H1 (cell line): ENCODE data around the gene NPHP4. TPM values are rescaled to one million over a fixed set of nuclear protein-coding genes. Genes with fewer than 3 reads are reported as not detected.

Source experiments
- BACH1 ChIP-seq: IDR thresholded peaks from 2 replicates; pipeline ENCODE4 v1.6.1; 2012; ENCODE audit warnings: low read length, improper control_type of control experiment
- BCL11A ChIP-seq, 2 experiments: IDR thresholded peaks; one replicate each; pipeline ENCODE4 v1.6.1; 2011; ENCODE audit warnings: low read depth in 2 of 2, low read length in 2 of 2, mild to moderate bottlenecking in 2 of 2
- CTBP2 ChIP-seq: IDR thresholded peaks from 2 replicates; pipeline ENCODE4 v1.7.0; 2011; ENCODE audit warnings: borderline replicate concordance, mild to moderate bottlenecking, moderate library complexity, mixed read lengths, low read length; ENCODE audit not compliant: insufficient read depth, insufficient read length
- KDM5A ChIP-seq: fragments of 200-600 bp; IDR thresholded peaks from 2 replicates; pipeline ENCODE4 v1.7.1; 2012; ENCODE audit warnings: mild to moderate bottlenecking, low read length, inconsistent platforms, mixed read lengths
- RAD21 ChIP-seq, 2 experiments: IDR thresholded peaks in 1 of 2; conservative IDR thresholded peaks in 1 of 2; 2 replicates each; pipeline ENCODE4 v1.6.1; 2011; ENCODE audit warnings: low read depth in 2 of 2, low read length in 2 of 2, improper control_type of control experiment in 1 of 2, inconsistent platforms in 1 of 2, mild to moderate bottlenecking in 1 of 2, moderate library complexity in 1 of 2
- RFX5 ChIP-seq: IDR thresholded peaks from 2 replicates; pipeline ENCODE4 v1.6.1; 2011; ENCODE audit warnings: low read depth, low read length, improper control_type of control experiment, borderline replicate concordance
- SIN3A ChIP-seq, 2 experiments: IDR thresholded peaks in 1 of 2; conservative IDR thresholded peaks in 1 of 2; 2 replicates each; pipeline ENCODE4 v1.6.1; 2011 to 2012; ENCODE audit warnings: low read length in 2 of 2, improper control_type of control experiment in 1 of 2, low read depth in 1 of 2, mild to moderate bottlenecking in 1 of 2
- SP4 ChIP-seq: IDR thresholded peaks from 2 replicates; pipeline ENCODE4 v1.6.1; 2012; ENCODE audit warnings: low read length, inconsistent platforms
- TEAD4 ChIP-seq: IDR thresholded peaks from 2 replicates; pipeline ENCODE4 v1.6.1; 2012; ENCODE audit warnings: low read depth, low read length, inconsistent platforms, mixed read lengths
- polyA plus RNA-seq, 7 experiments: library from polyadenylated mRNA; depleted of rRNA in 3 of 7; stranded (reverse) in 5 of 7; unstranded in 2 of 7; fragments of >200 nt in 5 of 7; fragments of 200-250 nt in 2 of 7; gene quantifications; 1 replicate in 5 of 7; 2 replicates in 1 of 7; 4 replicates in 1 of 7; pipeline versions ENCODE4 v1.2.1 to v1.2.3, GENCODE V29; 2011 to 2013; ENCODE audit warnings: missing spikeins in 2 of 7, mixed read lengths in 2 of 7
- total RNA-seq: library from RNA; stranded (reverse); fragmentation: NEBNext Ultra II Directional; extraction: Animal tissue kit (Norgen Biotek cat#: 25700); gene quantifications from 2 replicates; pipeline ENCODE4 v1.2.1, GENCODE V29; 2021
- TF ChIP-seq, protein P1 (sequence below): fragments of 300-600 bp; sonication (generic); IDR thresholded peaks from 2 replicates; pipeline ENCODE4 v1.7.1; 2012; ENCODE audit warnings: low read length, moderate library complexity, mild to moderate bottlenecking, inconsistent platforms; ENCODE audit not compliant: insufficient replicate concordance
- TF ChIP-seq, protein P2 (sequence below): IDR thresholded peaks from 2 replicates; pipeline ENCODE4 v1.6.1; 2012; ENCODE audit warnings: inconsistent platforms

NPHP4 gene
- total and polyA plus RNA-seq, 2 of the 8 experiments (the other 6 are each of a cell fraction or from before 2014, with no cell fraction given) = 5.8 to 14.0 TPM

- TF ChIP-seq, protein P1, sequence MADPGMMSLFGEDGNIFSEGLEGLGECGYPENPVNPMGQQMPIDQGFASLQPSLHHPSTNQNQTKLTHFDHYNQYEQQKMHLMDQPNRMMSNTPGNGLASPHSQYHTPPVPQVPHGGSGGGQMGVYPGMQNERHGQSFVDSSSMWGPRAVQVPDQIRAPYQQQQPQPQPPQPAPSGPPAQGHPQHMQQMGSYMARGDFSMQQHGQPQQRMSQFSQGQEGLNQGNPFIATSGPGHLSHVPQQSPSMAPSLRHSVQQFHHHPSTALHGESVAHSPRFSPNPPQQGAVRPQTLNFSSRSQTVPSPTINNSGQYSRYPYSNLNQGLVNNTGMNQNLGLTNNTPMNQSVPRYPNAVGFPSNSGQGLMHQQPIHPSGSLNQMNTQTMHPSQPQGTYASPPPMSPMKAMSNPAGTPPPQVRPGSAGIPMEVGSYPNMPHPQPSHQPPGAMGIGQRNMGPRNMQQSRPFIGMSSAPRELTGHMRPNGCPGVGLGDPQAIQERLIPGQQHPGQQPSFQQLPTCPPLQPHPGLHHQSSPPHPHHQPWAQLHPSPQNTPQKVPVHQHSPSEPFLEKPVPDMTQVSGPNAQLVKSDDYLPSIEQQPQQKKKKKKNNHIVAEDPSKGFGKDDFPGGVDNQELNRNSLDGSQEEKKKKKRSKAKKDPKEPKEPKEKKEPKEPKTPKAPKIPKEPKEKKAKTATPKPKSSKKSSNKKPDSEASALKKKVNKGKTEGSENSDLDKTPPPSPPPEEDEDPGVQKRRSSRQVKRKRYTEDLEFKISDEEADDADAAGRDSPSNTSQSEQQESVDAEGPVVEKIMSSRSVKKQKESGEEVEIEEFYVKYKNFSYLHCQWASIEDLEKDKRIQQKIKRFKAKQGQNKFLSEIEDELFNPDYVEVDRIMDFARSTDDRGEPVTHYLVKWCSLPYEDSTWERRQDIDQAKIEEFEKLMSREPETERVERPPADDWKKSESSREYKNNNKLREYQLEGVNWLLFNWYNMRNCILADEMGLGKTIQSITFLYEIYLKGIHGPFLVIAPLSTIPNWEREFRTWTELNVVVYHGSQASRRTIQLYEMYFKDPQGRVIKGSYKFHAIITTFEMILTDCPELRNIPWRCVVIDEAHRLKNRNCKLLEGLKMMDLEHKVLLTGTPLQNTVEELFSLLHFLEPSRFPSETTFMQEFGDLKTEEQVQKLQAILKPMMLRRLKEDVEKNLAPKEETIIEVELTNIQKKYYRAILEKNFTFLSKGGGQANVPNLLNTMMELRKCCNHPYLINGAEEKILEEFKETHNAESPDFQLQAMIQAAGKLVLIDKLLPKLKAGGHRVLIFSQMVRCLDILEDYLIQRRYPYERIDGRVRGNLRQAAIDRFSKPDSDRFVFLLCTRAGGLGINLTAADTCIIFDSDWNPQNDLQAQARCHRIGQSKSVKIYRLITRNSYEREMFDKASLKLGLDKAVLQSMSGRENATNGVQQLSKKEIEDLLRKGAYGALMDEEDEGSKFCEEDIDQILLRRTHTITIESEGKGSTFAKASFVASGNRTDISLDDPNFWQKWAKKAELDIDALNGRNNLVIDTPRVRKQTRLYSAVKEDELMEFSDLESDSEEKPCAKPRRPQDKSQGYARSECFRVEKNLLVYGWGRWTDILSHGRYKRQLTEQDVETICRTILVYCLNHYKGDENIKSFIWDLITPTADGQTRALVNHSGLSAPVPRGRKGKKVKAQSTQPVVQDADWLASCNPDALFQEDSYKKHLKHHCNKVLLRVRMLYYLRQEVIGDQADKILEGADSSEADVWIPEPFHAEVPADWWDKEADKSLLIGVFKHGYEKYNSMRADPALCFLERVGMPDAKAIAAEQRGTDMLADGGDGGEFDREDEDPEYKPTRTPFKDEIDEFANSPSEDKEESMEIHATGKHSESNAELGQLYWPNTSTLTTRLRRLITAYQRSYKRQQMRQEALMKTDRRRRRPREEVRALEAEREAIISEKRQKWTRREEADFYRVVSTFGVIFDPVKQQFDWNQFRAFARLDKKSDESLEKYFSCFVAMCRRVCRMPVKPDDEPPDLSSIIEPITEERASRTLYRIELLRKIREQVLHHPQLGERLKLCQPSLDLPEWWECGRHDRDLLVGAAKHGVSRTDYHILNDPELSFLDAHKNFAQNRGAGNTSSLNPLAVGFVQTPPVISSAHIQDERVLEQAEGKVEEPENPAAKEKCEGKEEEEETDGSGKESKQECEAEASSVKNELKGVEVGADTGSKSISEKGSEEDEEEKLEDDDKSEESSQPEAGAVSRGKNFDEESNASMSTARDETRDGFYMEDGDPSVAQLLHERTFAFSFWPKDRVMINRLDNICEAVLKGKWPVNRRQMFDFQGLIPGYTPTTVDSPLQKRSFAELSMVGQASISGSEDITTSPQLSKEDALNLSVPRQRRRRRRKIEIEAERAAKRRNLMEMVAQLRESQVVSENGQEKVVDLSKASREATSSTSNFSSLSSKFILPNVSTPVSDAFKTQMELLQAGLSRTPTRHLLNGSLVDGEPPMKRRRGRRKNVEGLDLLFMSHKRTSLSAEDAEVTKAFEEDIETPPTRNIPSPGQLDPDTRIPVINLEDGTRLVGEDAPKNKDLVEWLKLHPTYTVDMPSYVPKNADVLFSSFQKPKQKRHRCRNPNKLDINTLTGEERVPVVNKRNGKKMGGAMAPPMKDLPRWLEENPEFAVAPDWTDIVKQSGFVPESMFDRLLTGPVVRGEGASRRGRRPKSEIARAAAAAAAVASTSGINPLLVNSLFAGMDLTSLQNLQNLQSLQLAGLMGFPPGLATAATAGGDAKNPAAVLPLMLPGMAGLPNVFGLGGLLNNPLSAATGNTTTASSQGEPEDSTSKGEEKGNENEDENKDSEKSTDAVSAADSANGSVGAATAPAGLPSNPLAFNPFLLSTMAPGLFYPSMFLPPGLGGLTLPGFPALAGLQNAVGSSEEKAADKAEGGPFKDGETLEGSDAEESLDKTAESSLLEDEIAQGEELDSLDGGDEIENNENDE = no peak
- TF ChIP-seq BCL11A (IDR thresholded peaks at IDR 0.05; ENCODE audit: low read depth in 2 of 2, low read length in 2 of 2) (no peak), RAD21 (IDR thresholded peaks at IDR 0.05 in 1 of 2, conservative IDR thresholded peaks at IDR 0.05 in 1 of 2; ENCODE audit: low read depth in 2 of 2, low read length in 2 of 2) (no peak), TEAD4 (no peak), SP4 (no peak), RFX5 (no peak), CTBP2 (no peak), BACH1 (no peak), KDM5A (no peak), SIN3A (conservative IDR thresholded peaks at IDR 0.05 in 1 of 2, IDR thresholded peaks at IDR 0.05 in 1 of 2; ENCODE audit: low read depth in 1 of 2, low read length in 2 of 2) (no peak)
- TF ChIP-seq, protein P2, sequence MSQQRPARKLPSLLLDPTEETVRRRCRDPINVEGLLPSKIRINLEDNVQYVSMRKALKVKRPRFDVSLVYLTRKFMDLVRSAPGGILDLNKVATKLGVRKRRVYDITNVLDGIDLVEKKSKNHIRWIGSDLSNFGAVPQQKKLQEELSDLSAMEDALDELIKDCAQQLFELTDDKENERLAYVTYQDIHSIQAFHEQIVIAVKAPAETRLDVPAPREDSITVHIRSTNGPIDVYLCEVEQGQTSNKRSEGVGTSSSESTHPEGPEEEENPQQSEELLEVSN = no peak
Observed at GRCh38 chr1:5959087-5959486, 33.1 kb downstream of the NPHP4 start (continued).
